Smooth muscle cell (in vitro differentiated cells): Measurements from ENCODE around the gene HOXA9. TPM values are rescaled to one million over a fixed set of nuclear protein-coding genes. Genes with fewer than 3 reads are reported as not detected.

Experiments used
- DNase-seq: peaks from one replicate; lab custom pipeline; 2025; ENCODE audit not compliant: unreplicated experiment; lab: John Stamatoyannopoulos, UW
- H2AFZ ChIP-seq: fragments of 200-600 bp; sonication (generic); 2 replicates; pipeline ENCODE4 v1.6.0; 2016; ENCODE audit warnings: antibody characterized with exemption, low read depth, mild to moderate bottlenecking
- H3F3A ChIP-seq: fragments of 200-600 bp; sonication (generic); 2 replicates; pipeline ENCODE4 v1.6.0; 2017; ENCODE audit warnings: antibody characterized with exemption, low read depth
- H3K27ac ChIP-seq: fragments of 200-600 bp; sonication (generic); 2 replicates; pipeline ENCODE4 v1.5.1; 2016; ENCODE audit warnings: low read depth, mild to moderate bottlenecking
- H3K27me3 ChIP-seq: fragments of 200-600 bp; sonication (generic); 2 replicates; pipeline ENCODE4 v1.6.1; 2016; ENCODE audit warnings: low read depth, mild to moderate bottlenecking
- H3K36me3 ChIP-seq: fragments of 200-600 bp; sonication (generic); 2 replicates; pipeline ENCODE4 v1.5.1; 2016; ENCODE audit warnings: low read depth
- H3K4me1 ChIP-seq: fragments of 200-600 bp; sonication (generic); 2 replicates; pipeline ENCODE4 v1.5.1; 2016; ENCODE audit warnings: low read depth
- H3K4me2 ChIP-seq: fragments of 200-600 bp; sonication (generic); 2 replicates; pipeline ENCODE4 v1.6.0; 2016; ENCODE audit warnings: mild to moderate bottlenecking
- H3K4me3 ChIP-seq: fragments of 200-600 bp; sonication (generic); 2 replicates; pipeline ENCODE4 v1.5.1; 2016; ENCODE audit warnings: mild to moderate bottlenecking
- H3K79me2 ChIP-seq: fragments of 200-600 bp; sonication (generic); 2 replicates; pipeline ENCODE4 v1.6.0; 2016; ENCODE audit warnings: low read depth, mild to moderate bottlenecking
- H3K9ac ChIP-seq: fragments of 200-600 bp; sonication (generic); 2 replicates; pipeline ENCODE4 v1.6.0; 2016; ENCODE audit warnings: low read depth
- H3K9me3 ChIP-seq: fragments of 200-600 bp; sonication (generic); replicated peaks from 2 replicates; pipeline ENCODE4 v1.5.1; 2016; ENCODE audit warnings: low read depth
- H4K20me1 ChIP-seq: fragments of 200-600 bp; sonication (generic); 2 replicates; pipeline ENCODE4 v1.6.0; 2016; ENCODE audit warnings: low read depth
- WGBS: methylation state at CpG from one replicate; pipeline ENCODE4 v1.1.7; 2016; ENCODE audit warnings: low lambda C conversion rate; 5-methylcytosine and 5-hydroxymethylcytosine counted together
- polyA plus RNA-seq: library from polyadenylated mRNA; unstranded; fragments of >200 nt; fragmentation: Nextera tagmentation; extraction: Ambion mirVana; gene quantifications from 2 replicates; pipeline ENCODE4 v1.2.1, GENCODE V29; 2016
- total RNA-seq: library from RNA; depleted of rRNA; stranded (reverse); fragments of >200 nt; gene quantifications from 2 replicates; pipeline ENCODE4 v1.2.3, GENCODE V29; 2014
- TF ChIP-seq, protein P1 (sequence below): fragments of 200-600 bp; sonication (generic); IDR thresholded peaks from 2 replicates; pipeline ENCODE4 v1.5.1; 2017; ENCODE audit warnings: borderline replicate concordance, mild to moderate bottlenecking, antibody characterized with exemption; ENCODE audit not compliant: insufficient read depth, poor library complexity, severe bottlenecking

Gene HOXA9
- total and polyA plus RNA-seq, 2 experiments from 2014 or later, result 12.6 to 35.8 TPM

DNA sequence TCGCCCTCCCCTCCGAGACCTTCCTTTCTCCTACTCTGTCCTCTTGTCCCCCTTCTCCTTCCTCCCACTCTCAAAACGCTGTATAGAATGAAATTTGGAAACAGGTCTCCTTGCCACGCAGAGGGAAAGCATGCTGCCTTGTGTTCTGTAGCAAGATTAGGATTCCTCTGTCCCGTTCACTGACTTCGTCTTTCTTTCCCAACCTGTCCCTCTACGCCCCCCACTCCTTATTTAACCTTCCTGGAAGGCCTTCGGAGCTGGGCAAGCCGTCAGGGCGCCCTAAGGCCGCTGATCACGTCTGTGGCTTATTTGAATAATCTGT lies 1.3 kb downstream of the HOXA9 start:
- peak overlapping the region; percentile 67 for H3K4me3 ChIP-seq
- H2AFZ ChIP-seq, result no peak overlapping the region
- H3K9ac ChIP-seq, result peak overlapping the region; percentile 34
- H3K79me2 ChIP-seq, result peaks cover 72% of the 10 kb centered on the region
- TF ChIP-seq, protein P1, sequence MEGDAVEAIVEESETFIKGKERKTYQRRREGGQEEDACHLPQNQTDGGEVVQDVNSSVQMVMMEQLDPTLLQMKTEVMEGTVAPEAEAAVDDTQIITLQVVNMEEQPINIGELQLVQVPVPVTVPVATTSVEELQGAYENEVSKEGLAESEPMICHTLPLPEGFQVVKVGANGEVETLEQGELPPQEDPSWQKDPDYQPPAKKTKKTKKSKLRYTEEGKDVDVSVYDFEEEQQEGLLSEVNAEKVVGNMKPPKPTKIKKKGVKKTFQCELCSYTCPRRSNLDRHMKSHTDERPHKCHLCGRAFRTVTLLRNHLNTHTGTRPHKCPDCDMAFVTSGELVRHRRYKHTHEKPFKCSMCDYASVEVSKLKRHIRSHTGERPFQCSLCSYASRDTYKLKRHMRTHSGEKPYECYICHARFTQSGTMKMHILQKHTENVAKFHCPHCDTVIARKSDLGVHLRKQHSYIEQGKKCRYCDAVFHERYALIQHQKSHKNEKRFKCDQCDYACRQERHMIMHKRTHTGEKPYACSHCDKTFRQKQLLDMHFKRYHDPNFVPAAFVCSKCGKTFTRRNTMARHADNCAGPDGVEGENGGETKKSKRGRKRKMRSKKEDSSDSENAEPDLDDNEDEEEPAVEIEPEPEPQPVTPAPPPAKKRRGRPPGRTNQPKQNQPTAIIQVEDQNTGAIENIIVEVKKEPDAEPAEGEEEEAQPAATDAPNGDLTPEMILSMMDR, result no peak
- DNase-seq, result no peak
- H3K4me1 ChIP-seq, result peaks cover 3% of the 10 kb centered on the region
- peaks cover 6% of the 10 kb centered on the region for H4K20me1 ChIP-seq
- peak overlapping the region; percentile 95 for H3K27ac ChIP-seq
- no peaks in the 10 kb centered on the region for H3K9me3 ChIP-seq
- WGBS, result 21% methylated on average over 12 of the region's 12 CpGs
- H3K4me2 ChIP-seq, result peak overlapping the region; percentile 89
- peaks cover 7% of the 10 kb centered on the region for H3F3A ChIP-seq
- H3K27me3 ChIP-seq, result peaks cover 50% of the 10 kb centered on the region
- no peaks in the 10 kb centered on the region for H3K36me3 ChIP-seq

- no peaks in the 10 kb centered on the region for H3K36me3 ChIP-seq
- H4K20me1 ChIP-seq, result peaks cover 6% of the 10 kb centered on the region
- H3K27ac ChIP-seq, result no peak overlapping the region
- peak overlapping the region; percentile 89 for H3K4me2 ChIP-seq
- peaks cover 3% of the 10 kb centered on the region for H3F3A ChIP-seq
- peak overlapping the region; percentile 67 for H3K4me3 ChIP-seq
- WGBS, result 54% methylated on average over 24 of the region's 24 CpGs
- no peak overlapping the region for H2AFZ ChIP-seq
- H3K4me1 ChIP-seq, result peaks cover 3% of the 10 kb centered on the region
- TF ChIP-seq, protein P1, result no peak
- no peaks in the 10 kb centered on the region for H3K9me3 ChIP-seq
- peak overlapping the region; percentile 34 for H3K9ac ChIP-seq
- H3K27me3 ChIP-seq, result peaks cover 56% of the 10 kb centered on the region
- DNase-seq, result no peak
- H3K79me2 ChIP-seq, result peaks cover 67% of the 10 kb centered on the region
These were observed 1.9 kb downstream of the HOXA9 start for GRCh38 chr7:27163288-27164044.

GRCh38 chr7:27162561-27163287 lies 2.6 kb downstream of the HOXA9 start:
- H3K27ac ChIP-seq, result no peak overlapping the region
- peaks cover 62% of the 10 kb centered on the region for H3K27me3 ChIP-seq
- H3K79me2 ChIP-seq, result peaks cover 60% of the 10 kb centered on the region
- WGBS, result 61% methylated on average over 7 of the region's 7 CpGs
- peak overlapping the region; percentile 89 for H3K4me2 ChIP-seq
- H3K9me3 ChIP-seq, result no peaks in the 10 kb centered on the region
- H3F3A ChIP-seq, result no peaks in the 10 kb centered on the region
- peak overlapping the region; percentile 34 for H3K9ac ChIP-seq
- no peak overlapping the region for H2AFZ ChIP-seq
- TF ChIP-seq, protein P1, result no peak
- no peak for DNase-seq
- peaks cover 6% of the 10 kb centered on the region for H4K20me1 ChIP-seq
- H3K4me3 ChIP-seq, result peak overlapping the region; percentile 67
- H3K36me3 ChIP-seq, result no peaks in the 10 kb centered on the region
- H3K4me1 ChIP-seq, result peaks cover 3% of the 10 kb centered on the region
